KMS-11 (cell line): ENCODE data around the gene DLL1.

Source experiments
- H2AFZ ChIP-seq: fragments of 200-600 bp; sonication (generic); 2 replicates; pipeline ENCODE4 v1.6.1; 2016; ENCODE audit warnings: antibody characterized with exemption, mixed run types, low read depth
- H3K27ac ChIP-seq: fragments of 200-600 bp; sonication (generic); 2 replicates; pipeline ENCODE4 v1.6.1; 2016; ENCODE audit warnings: mild to moderate bottlenecking, mixed run types
- H3K27me3 ChIP-seq: fragments of 200-600 bp; sonication (generic); 2 replicates; pipeline ENCODE4 v1.6.1; 2017; ENCODE audit warnings: mild to moderate bottlenecking, low read depth, mixed run types, moderate library complexity; ENCODE audit not compliant: insufficient read depth
- H3K36me3 ChIP-seq: fragments of 200-600 bp; sonication (generic); 2 replicates; pipeline ENCODE4 v1.6.1; 2017; ENCODE audit warnings: mild to moderate bottlenecking, mixed run types; ENCODE audit not compliant: insufficient read depth
- H3K4me1 ChIP-seq: fragments of 200-600 bp; sonication (generic); 2 replicates; pipeline ENCODE4 v1.6.1; 2016; ENCODE audit warnings: mild to moderate bottlenecking, low read depth, mixed run types; ENCODE audit not compliant: poor library complexity, severe bottlenecking
- H3K4me2 ChIP-seq: fragments of 200-600 bp; sonication (generic); 2 replicates; pipeline ENCODE4 v1.7.0; 2016; ENCODE audit warnings: mild to moderate bottlenecking, mixed run types
- H3K4me3 ChIP-seq: fragments of 200-600 bp; sonication (generic); IDR thresholded peaks from 2 replicates; pipeline ENCODE4 v1.6.1; 2017; ENCODE audit warnings: low read depth, low read length, mixed read lengths; ENCODE audit not compliant: insufficient read depth
- H3K79me2 ChIP-seq: fragments of 200-600 bp; sonication (generic); 2 replicates; pipeline ENCODE4 v1.6.1; 2016; ENCODE audit warnings: low read depth, mixed run types; ENCODE audit not compliant: insufficient read depth
- H3K9ac ChIP-seq: fragments of 200-600 bp; sonication (generic); 2 replicates; pipeline ENCODE4 v1.6.1; 2016; ENCODE audit warnings: mild to moderate bottlenecking, mixed run types
- H4K20me1 ChIP-seq: fragments of 200-600 bp; sonication (generic); 2 replicates; pipeline ENCODE4 v1.6.1; 2016; ENCODE audit warnings: mild to moderate bottlenecking, mixed run types; ENCODE audit not compliant: insufficient read depth
- CTCF ChIP-seq: fragments of 200-600 bp; sonication (generic); conservative IDR thresholded peaks from 2 replicates; pipeline ENCODE4 v1.6.1; 2017; ENCODE audit warnings: low read depth, mild to moderate bottlenecking, antibody characterized with exemption, low read length, moderate library complexity, mixed read lengths

DLL1 gene

GRCh38 chr6:170292407-170293158, 1.7 kb upstream of the DLL1 start:
- no peaks in the 10 kb centered on the region for H4K20me1 ChIP-seq
- H3K36me3 ChIP-seq = no peaks in the 10 kb centered on the region
- H3K79me2 ChIP-seq = no peaks in the 10 kb centered on the region
- no peak for TF ChIP-seq CTCF
- no peak overlapping the region for H3K9ac ChIP-seq
- H3K4me1 ChIP-seq = peaks cover 4% of the 10 kb centered on the region
- peaks cover 45% of the 10 kb centered on the region for H3K27me3 ChIP-seq
- no peak overlapping the region for H3K4me2 ChIP-seq
- H3K27ac ChIP-seq = no peak overlapping the region
- no peak overlapping the region for H2AFZ ChIP-seq
- H3K4me3 ChIP-seq = no peak overlapping the region

GRCh38 chr6:170292111-170292406, 1.2 kb upstream of the DLL1 start:
- H4K20me1 ChIP-seq = no peaks in the 10 kb centered on the region
- no peak overlapping the region for H3K4me3 ChIP-seq
- no peak overlapping the region for H3K4me2 ChIP-seq
- no peak for TF ChIP-seq CTCF
- peaks cover 4% of the 10 kb centered on the region for H3K4me1 ChIP-seq
- peaks cover 45% of the 10 kb centered on the region for H3K27me3 ChIP-seq
- no peak overlapping the region for H3K9ac ChIP-seq
- no peaks in the 10 kb centered on the region for H3K79me2 ChIP-seq
- no peak overlapping the region for H2AFZ ChIP-seq
- H3K36me3 ChIP-seq = no peaks in the 10 kb centered on the region
- no peak overlapping the region for H3K27ac ChIP-seq

GRCh38 chr6:170291271-170292110, 613 bp upstream of the DLL1 start:
- no peak overlapping the region for H3K4me2 ChIP-seq
- H3K9ac ChIP-seq = no peak overlapping the region
- no peak overlapping the region for H3K27ac ChIP-seq
- no peak overlapping the region for H3K4me3 ChIP-seq
- no peak for TF ChIP-seq CTCF
- no peaks in the 10 kb centered on the region for H3K36me3 ChIP-seq
- peaks cover 4% of the 10 kb centered on the region for H3K4me1 ChIP-seq
- no peak overlapping the region for H2AFZ ChIP-seq
- H4K20me1 ChIP-seq = no peaks in the 10 kb centered on the region
- no peaks in the 10 kb centered on the region for H3K79me2 ChIP-seq
- H3K27me3 ChIP-seq = peaks cover 45% of the 10 kb centered on the region

- Histone ChIP-seq H3K27ac (no peak overlapping the region), H2AFZ (no peak overlapping the region), H3K27me3 (peaks cover 49% of the 10 kb centered on the region), H3K4me1 (peaks cover 4% of the 10 kb centered on the region), H3K9ac (no peak overlapping the region), H3K36me3 (no peaks in the 10 kb centered on the region), H4K20me1 (no peaks in the 10 kb centered on the region), H3K4me3 (no peak overlapping the region), H3K79me2 (no peaks in the 10 kb centered on the region), H3K4me2 (no peak overlapping the region)
- TF ChIP-seq CTCF = no peak
These were observed 955 bp downstream of the DLL1 start for GRCh38 chr6:170289951-170290295.
